HG03575 (cell line): Measurements from ENCODE around the gene FOXK2.
"Not testable (repeated sequence)": the region's sequence is repeated elsewhere in the genome, so short reads cannot be mapped to it uniquely, and the experiment has no call there.

Experiments used
- ATAC-seq: cut with Tn5 transposase; IDR thresholded peaks from one replicate; pipeline ENCODE4 v1.9.1; 2021; ENCODE audit not compliant: unreplicated experiment, insufficient number of reproducible peaks, low FRiP score; ENCODE audit errors: extremely low read depth

FOXK2 gene

GRCh38 chr17:82525712-82526111, 6.2 kb downstream of the FOXK2 start:
- no peak for ATAC-seq

- no peak for ATAC-seq
Observed at GRCh38 chr17:82527898-82528297, 8.4 kb downstream of the FOXK2 start.

DNA sequence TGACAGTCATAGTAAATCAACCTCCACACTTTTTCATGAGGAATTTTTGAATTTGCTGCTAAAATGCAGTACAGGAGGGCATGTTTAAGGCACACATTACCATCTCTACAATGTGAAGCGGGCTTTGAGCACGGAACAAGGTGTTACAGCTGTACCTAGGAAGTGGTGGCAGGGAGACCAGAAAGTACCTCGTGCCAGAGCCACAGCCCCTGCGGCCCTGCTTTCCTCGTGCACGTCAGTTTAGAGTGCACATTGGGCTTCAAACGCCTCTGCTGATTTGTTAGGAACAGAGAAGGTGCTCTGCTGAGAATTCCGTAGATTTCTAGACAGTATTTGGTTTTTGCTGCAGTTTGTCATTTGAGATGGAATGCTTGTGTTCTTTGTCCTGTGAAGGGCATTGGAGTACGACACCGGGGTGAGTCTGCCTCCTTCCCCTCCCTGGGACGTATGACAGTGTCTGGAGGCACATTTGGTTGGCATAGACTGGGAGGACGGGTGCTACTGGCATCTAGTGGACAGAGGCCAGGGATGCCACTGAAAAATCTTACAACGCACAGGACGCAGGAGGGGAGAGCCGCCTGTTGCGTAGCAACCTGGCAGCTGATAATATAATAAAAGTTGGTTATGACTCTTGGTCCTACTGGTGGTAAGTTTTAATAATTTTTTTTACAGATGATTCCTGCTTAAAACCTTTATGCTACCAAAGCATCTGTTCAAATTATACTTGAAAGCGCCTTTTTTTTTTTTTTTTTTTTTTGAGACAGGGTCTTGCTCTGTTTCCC, 9.1 kb downstream of the FOXK2 start:
- no peak for ATAC-seq

DNA sequence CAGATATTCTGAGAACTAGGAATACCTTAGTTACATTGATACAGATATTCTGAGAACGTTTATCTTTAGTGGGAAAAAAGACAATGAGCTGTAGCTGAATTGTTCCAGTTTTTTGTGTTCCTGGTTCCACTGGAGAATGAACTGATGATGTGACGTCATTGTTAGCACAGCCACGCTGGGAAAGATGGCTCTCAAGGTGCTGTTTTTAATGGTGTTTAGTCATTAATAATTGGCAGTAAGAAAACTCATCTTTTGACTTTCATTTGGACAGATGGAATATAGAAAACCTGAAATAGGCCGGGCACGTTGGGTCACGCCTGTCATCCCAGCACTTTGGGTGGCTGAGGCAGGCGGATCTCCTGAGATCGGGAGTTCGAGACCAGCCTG, 10.4 kb downstream of the FOXK2 start:
- no peak for ATAC-seq

- ATAC-seq, result no peak
Observed at GRCh38 chr17:82531431-82531881, 11.9 kb downstream of the FOXK2 start.

DNA sequence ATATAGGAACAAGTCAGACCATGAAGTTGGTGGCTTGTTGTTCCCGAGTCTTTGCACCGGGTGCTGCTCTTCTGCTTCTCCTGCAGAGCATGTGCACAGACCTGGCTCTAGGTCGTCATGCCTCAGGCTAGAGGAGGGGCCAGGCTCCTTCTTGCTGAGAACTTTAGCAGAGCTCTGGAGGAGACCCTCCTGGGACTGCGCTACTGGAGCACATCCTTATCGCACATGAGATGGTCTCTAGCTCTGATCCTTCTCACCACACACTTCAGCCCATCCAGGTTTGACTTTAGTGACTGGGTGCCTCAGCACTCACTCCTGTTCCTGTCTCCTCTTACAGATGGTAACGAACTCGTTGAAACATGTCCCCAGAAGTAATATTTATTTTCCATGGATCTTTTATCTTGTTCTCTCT, 14.9 kb downstream of the FOXK2 start:
- no peak for ATAC-seq

DNA sequence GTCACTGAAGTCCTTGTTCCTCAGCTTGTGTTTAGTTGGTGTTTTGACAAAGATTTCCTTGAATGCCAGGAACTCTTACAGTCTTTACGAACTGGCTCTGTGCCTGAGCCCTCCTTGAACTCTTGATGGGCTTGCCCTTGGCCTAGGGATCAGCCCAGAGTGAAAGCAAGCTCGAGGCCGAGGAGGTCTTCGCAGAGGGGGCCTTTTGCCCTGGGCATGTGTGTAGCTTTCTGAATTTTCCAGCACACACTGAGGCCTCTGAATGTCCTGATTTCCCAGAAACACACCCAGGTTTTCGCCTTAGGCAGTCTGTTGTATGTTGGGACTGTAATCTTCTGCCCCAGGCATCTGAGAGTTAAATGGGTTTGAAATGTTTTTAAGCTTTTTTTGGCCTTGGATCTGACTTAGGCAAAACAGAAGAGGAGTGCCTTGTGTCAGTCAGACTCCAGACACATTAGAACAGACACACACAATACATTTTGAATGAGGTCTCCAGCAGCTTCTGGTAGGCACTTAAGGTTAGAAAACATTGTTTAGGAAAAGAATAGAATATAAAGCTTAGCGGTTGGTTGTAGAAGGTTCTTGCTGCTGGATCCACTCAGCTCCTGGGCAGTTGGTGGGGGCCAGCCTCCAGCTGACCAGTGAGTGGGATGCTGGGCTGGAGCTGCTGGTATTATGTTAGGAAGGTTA, 17.1 kb downstream of the FOXK2 start:
- ATAC-seq, result no peak

DNA sequence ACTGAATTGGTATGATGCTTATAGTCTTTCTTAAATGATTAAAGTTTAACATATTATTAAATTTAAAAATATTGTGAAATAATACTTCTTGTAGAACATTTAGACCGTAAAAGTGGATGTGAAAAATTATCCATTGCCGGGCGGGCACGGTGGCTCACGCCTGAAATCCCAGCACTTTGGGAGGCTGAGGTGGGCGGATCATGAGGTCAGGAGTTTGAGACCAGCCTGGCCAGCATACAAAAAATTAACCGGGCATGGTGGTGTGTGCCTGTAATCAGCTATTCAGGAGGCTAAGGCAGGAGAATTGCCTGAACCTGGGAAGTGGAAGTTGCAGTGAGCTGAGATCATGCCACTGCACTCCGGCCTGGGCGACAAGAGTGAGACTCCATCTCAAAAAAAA, 17.7 kb downstream of the FOXK2 start:
- ATAC-seq, result not testable (repeated sequence)

- ATAC-seq, result not testable (repeated sequence)
Observed at GRCh38 chr17:82539076-82539475, 19.5 kb downstream of the FOXK2 start.

DNA sequence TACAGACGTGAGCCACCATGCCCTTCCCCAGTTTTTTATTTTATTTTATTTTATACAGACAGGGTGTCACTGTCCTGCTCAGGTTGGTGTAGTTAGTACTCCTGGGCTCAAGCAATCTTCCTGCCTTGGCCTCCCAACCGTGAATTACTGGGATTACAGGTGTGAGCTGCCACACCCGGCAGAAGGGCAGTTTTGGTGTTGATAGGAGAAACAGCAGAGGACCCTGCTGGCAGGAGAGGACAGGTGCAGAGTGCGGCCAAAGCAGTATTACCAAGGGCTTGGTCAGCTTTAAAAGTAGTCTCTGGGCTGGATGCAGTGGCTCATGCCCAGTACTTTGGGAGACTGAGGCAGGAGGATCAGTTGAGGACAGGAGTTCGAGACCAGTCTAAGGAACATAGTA, 22.9 kb downstream of the FOXK2 start:
- ATAC-seq, result no peak

- ATAC-seq, result no peak
Observed at GRCh38 chr17:82544431-82545070, 25.0 kb downstream of the FOXK2 start.

DNA sequence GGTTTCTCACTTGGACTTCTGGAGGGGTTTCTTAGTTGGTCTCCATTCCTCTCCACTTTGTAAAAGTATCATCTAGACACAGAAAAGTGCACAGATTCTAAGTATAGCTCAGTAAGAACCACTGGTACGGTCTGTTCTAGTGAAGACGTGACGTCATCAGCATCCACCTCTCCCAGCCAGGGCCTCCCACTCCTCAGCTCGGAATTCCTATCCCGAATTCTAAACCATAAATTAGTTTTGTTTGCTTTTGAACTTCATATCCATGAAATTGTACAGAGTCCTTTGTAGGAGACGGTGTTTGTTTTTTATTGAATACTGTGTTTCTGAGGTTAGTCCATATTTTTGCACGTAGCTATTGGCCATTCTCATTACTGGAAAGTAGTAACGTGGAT, 25.5 kb downstream of the FOXK2 start:
- ATAC-seq, result no peak

DNA sequence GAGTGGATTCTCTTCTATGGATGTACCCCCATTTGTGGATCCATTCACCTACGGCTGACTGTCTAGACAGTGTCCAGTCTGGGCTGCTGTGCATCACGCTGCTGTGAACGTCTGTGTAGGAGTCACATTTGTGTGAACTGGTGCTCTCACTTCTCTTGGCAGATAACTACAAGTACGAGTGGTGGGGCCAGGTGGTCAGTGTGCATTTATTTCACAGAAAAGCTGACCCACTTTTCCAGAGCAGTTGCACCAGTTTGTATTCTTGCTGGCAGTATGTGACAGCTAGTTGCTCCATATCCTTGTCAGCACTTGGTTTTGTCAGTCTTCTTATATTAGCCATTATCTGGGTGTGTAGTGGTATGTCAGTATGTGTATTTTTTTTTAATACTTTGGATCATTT, 28.4 kb downstream of the FOXK2 start:
- no peak for ATAC-seq

- no peak for ATAC-seq
Observed at GRCh38 chr17:82548681-82549303, 29.3 kb downstream of the FOXK2 start.

GRCh38 chr17:82551779-82552457, 32.4 kb downstream of the FOXK2 start:
- ATAC-seq, result no peak

- ATAC-seq, result no peak
Observed at GRCh38 chr17:82552580-82552979, 33.0 kb downstream of the FOXK2 start.

DNA sequence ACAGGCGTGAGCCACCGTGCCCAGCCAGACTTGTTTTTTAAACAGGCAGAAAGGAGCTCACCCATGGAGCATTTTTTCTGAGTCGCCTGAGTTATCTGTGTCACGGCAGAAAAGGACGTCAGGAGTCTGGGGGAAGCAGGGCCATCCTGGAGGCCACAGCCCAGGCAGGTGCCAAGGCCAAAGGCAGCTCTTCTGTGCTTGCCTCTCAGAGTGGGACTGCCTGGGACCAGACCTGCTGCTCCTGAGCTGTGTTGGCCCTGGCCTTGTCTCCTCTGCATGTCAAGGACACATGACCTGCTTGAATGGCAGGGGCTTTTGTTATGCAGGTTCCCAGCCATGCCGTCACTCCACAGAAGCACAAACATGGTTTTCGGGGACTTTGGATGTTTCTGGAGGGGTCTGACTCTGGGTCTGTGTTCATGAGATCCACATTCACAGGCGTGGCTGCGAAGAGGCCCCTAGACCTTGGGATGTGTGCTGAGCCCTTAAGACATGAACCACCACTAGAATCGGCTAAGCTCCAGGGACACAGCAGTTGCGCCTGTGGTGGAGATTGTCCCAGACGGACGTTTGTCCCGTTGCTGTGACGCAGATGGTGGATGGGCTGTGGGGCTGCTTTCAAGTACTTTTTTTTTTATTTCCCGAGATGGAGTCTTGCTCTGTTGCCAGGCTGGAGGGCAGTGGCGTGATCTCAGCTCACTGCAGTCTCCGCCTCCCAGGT, 33.8 kb downstream of the FOXK2 start:
- ATAC-seq, result no peak

GRCh38 chr17:82557510-82557909, 38.0 kb downstream of the FOXK2 start:
- not testable (repeated sequence) for ATAC-seq
